H9 (cell line): Measurements from ENCODE around the gene RYR1. TPM values are rescaled to one million over a fixed set of nuclear protein-coding genes. Genes with fewer than 3 reads are reported as not detected.

Experiments
- DNase-seq: peaks from one replicate; pipeline ENCODE4 v3.0.0-alpha.2; 2017
- H2AFZ ChIP-seq: one replicate; pipeline ENCODE4 v1.6.1; 2013; ENCODE audit warnings: mild to moderate bottlenecking, low read length, control low read depth, moderate library complexity
- H2AK5ac ChIP-seq: 2 replicates; pipeline ENCODE4 v1.6.1; 2013; ENCODE audit warnings: low read length, control low read depth, mixed read lengths; ENCODE audit not compliant: insufficient read length
- H2BK120ac ChIP-seq: one replicate; pipeline ENCODE4 v1.6.1; 2013; ENCODE audit warnings: low read depth, mild to moderate bottlenecking, low read length, control low read depth, inconsistent platforms; ENCODE audit not compliant: poor library complexity, severe bottlenecking
- H2BK12ac ChIP-seq: 2 replicates; pipeline ENCODE4 v1.6.1; 2013; ENCODE audit warnings: low read length, control low read depth, mixed read lengths, low read depth; ENCODE audit not compliant: insufficient read length
- H2BK15ac ChIP-seq: 2 replicates; pipeline ENCODE4 v1.6.1; 2013; ENCODE audit warnings: low read depth, low read length, control low read depth
- H2BK20ac ChIP-seq: one replicate; pipeline ENCODE4 v1.6.1; 2013; ENCODE audit warnings: low read depth, mild to moderate bottlenecking, low read length, control low read depth, inconsistent platforms; ENCODE audit not compliant: poor library complexity, severe bottlenecking
- H2BK5ac ChIP-seq: 2 replicates; pipeline ENCODE4 v1.6.1; 2013; ENCODE audit warnings: low read length, control low read depth, mixed read lengths; ENCODE audit not compliant: insufficient read length
- H3K14ac ChIP-seq: 2 replicates; pipeline ENCODE4 v1.6.1; 2013; ENCODE audit warnings: low read length, control low read depth; ENCODE audit not compliant: insufficient read depth
- H3K18ac ChIP-seq: 2 replicates; pipeline ENCODE4 v1.6.1; 2013; ENCODE audit warnings: low read depth, mild to moderate bottlenecking, mixed read lengths, low read length, control low read depth; ENCODE audit not compliant: insufficient read length
- H3K23ac ChIP-seq: 2 replicates; pipeline ENCODE4 v1.6.1; 2013; ENCODE audit warnings: low read length, control low read depth, mixed read lengths, low read depth; ENCODE audit not compliant: insufficient read length
- H3K23me2 ChIP-seq: 2 replicates; pipeline ENCODE4 v1.6.1; 2013; ENCODE audit warnings: low read depth, mild to moderate bottlenecking, mixed read lengths, low read length, control low read depth; ENCODE audit not compliant: insufficient read length, poor library complexity, severe bottlenecking
- H3K27ac ChIP-seq: 2 replicates; pipeline ENCODE4 v1.5.1; 2013; ENCODE audit warnings: low read length, control low read depth, mixed read lengths, low read depth; ENCODE audit not compliant: insufficient read length
- H3K27me3 ChIP-seq: 2 replicates; pipeline ENCODE4 v1.6.1; 2013; ENCODE audit warnings: low read length, control low read depth, inconsistent platforms; ENCODE audit not compliant: insufficient read depth
- H3K4ac ChIP-seq: 2 replicates; pipeline ENCODE4 v1.6.1; 2013; ENCODE audit warnings: low read depth, mild to moderate bottlenecking, control low read depth, inconsistent platforms, low read length, moderate library complexity
- H3K4me1 ChIP-seq: 2 replicates; pipeline ENCODE4 v1.6.1; 2013; ENCODE audit warnings: low read length, control low read depth, inconsistent platforms; ENCODE audit not compliant: insufficient read depth
- H3K4me2 ChIP-seq: 2 replicates; pipeline ENCODE4 v1.6.1; 2013; ENCODE audit warnings: low read length, control low read depth, mixed read lengths; ENCODE audit not compliant: insufficient read length, insufficient read depth
- H3K56ac ChIP-seq: 2 replicates; pipeline ENCODE4 v1.6.1; 2013; ENCODE audit warnings: low read depth, mild to moderate bottlenecking, mixed read lengths, low read length, control low read depth; ENCODE audit not compliant: insufficient read length
- H3K79me1 ChIP-seq: 2 replicates; pipeline ENCODE4 v1.6.1; 2013; ENCODE audit warnings: low read depth, mild to moderate bottlenecking, moderate library complexity, low read length, control low read depth, inconsistent platforms; ENCODE audit not compliant: insufficient read depth, poor library complexity, severe bottlenecking
- H3K79me2 ChIP-seq: 2 replicates; pipeline ENCODE4 v1.6.1; 2013; ENCODE audit warnings: low read length, control low read depth, inconsistent platforms; ENCODE audit not compliant: insufficient read depth
- H3K9ac ChIP-seq: 2 replicates; pipeline ENCODE4 v1.6.1; 2013; ENCODE audit warnings: low read length, control low read depth, mixed read lengths; ENCODE audit not compliant: insufficient read length; ENCODE audit errors: extremely low read depth
- H3K9me3 ChIP-seq: one replicate; pipeline ENCODE4 v1.6.1; 2013; ENCODE audit warnings: low read depth, low read length, inconsistent platforms; ENCODE audit not compliant: control insufficient read depth
- H3T11ph ChIP-seq: one replicate; pipeline ENCODE4 v1.6.1; 2013; ENCODE audit warnings: mild to moderate bottlenecking, low read length, control low read depth, inconsistent platforms
- H4K20me1 ChIP-seq: one replicate; pipeline ENCODE4 v1.6.1; 2013; ENCODE audit not compliant: control insufficient read depth, insufficient read length, insufficient read depth
- H4K5ac ChIP-seq: 2 replicates; pipeline ENCODE4 v1.6.1; 2013; ENCODE audit warnings: low read depth, mild to moderate bottlenecking, mixed read lengths, low read length, control low read depth; ENCODE audit not compliant: insufficient read length
- H4K8ac ChIP-seq: replicated peaks from 2 replicates; pipeline ENCODE4 v1.6.1; 2013; ENCODE audit warnings: low read length, control low read depth, mixed read lengths, low read depth; ENCODE audit not compliant: insufficient read length
- H4K91ac ChIP-seq: 2 replicates; pipeline ENCODE4 v1.6.1; 2013; ENCODE audit warnings: low read depth, mild to moderate bottlenecking, moderate library complexity, mixed read lengths, low read length, control low read depth; ENCODE audit not compliant: insufficient read length
- H3K27ac Mint-ChIP-seq, 3 experiments: 2 replicates in 2 of 3; 3 replicates in 1 of 3; pipeline ENCODE4 v1.8.0; 2020 to 2021; ENCODE audit warnings: mixed read lengths in 3 of 3, mild to moderate bottlenecking in 1 of 3, moderate library complexity in 1 of 3
- H3K27me3 Mint-ChIP-seq: 2 replicates; pipeline ENCODE4 v1.8.0; 2021; ENCODE audit warnings: low read depth, mild to moderate bottlenecking, moderate library complexity, mixed read lengths
- H3K36me3 Mint-ChIP-seq, 3 experiments: 2 replicates in 2 of 3; 3 replicates in 1 of 3; pipeline ENCODE4 v1.8.0; 2020 to 2021; ENCODE audit warnings: low read depth in 3 of 3, mixed read lengths in 3 of 3; ENCODE audit not compliant: insufficient read depth in 1 of 3
- H3K4me1 Mint-ChIP-seq, 2 experiments: 2 replicates each; pipeline ENCODE4 v1.8.0; 2020; ENCODE audit warnings: mixed read lengths in 2 of 2
- H3K4me3 Mint-ChIP-seq, 2 experiments: 2 replicates in 1 of 2; 3 replicates in 1 of 2; pipeline ENCODE4 v1.8.0; 2020 to 2021; ENCODE audit warnings: mild to moderate bottlenecking in 2 of 2, mixed read lengths in 2 of 2, moderate library complexity in 1 of 2
- H3K9me3 Mint-ChIP-seq, 2 experiments: 2 replicates in 1 of 2; 3 replicates in 1 of 2; pipeline ENCODE4 v1.8.0; 2020; ENCODE audit warnings: mild to moderate bottlenecking in 2 of 2, mixed read lengths in 2 of 2, moderate library complexity in 1 of 2
- CTCF ChIP-seq: fragments of 200-600 bp; sonication (generic); conservative IDR thresholded peaks from 3 replicates; pipeline ENCODE4 v1.8.0; 2021; ENCODE audit warnings: antibody characterized with exemption, mild to moderate bottlenecking
- WGBS: extraction: QIAGEN DNeasy Blood & Tissue Kit; methylation state at CpG from one replicate; pipeline ENCODE4 v1.1.7; 2013; ENCODE audit warnings: missing lambda C conversion rate, low lambda C conversion rate, mixed read lengths; ENCODE audit not compliant: insufficient read length; ENCODE audit errors: extremely low coverage; 5-methylcytosine and 5-hydroxymethylcytosine counted together
- total RNA-seq: library from RNA; stranded (reverse); gene quantifications from 2 replicates; pipeline ENCODE4 v1.2.1, GENCODE V29; 2021

The RYR1 gene
- total RNA-seq, 1 experiment from 2014 or later = 8.9 TPM

- Histone ChIP-seq H2BK120ac (no peak overlapping the region), H3K27ac (no peak overlapping the region), H3K18ac (no peak overlapping the region), H3K9me3 (no peaks in the 10 kb centered on the region), H3K56ac (no peak overlapping the region), H3K79me2 (no peaks in the 10 kb centered on the region), H3K23me2 (no peaks in the 10 kb centered on the region), H3K4ac (no peak overlapping the region), H2BK12ac (no peak overlapping the region), H4K20me1 (no peaks in the 10 kb centered on the region), H3K27me3 (no peaks in the 10 kb centered on the region), H3K14ac (no peak overlapping the region), H4K8ac (no peak overlapping the region), H4K5ac (no peak overlapping the region), H3T11ph (no peak overlapping the region), H2BK5ac (no peak overlapping the region), H2BK20ac (no peak overlapping the region), H2AFZ (no peak overlapping the region), H4K91ac (no peak overlapping the region), H2BK15ac (no peak overlapping the region), H3K9ac (peak overlapping the region; percentile 37), H2AK5ac (no peak overlapping the region), H3K4me1 (no peaks in the 10 kb centered on the region; the same call in 1 of the 2 replicates), H3K23ac (no peak overlapping the region), H3K4me2 (no peak overlapping the region), H3K79me1 (no peaks in the 10 kb centered on the region)
- no peak overlapping the region for H3K4me3 Mint-ChIP-seq
- H3K27me3 Mint-ChIP-seq = no peaks in the 10 kb centered on the region; the same call in 1 of the 2 replicates
- H3K36me3 Mint-ChIP-seq = peaks cover 50 to 61% (median 54%) of the 10 kb centered on the region in 3 experiments
- peaks cover 13 to 16% of the 10 kb centered on the region in 2 experiments for H3K4me1 Mint-ChIP-seq
- peak overlapping the region; percentile 27 to 78 (median 63); a peak in 6 of 7 replicates for H3K27ac Mint-ChIP-seq
- no peaks in the 10 kb centered on the region for H3K9me3 Mint-ChIP-seq
- no CpG with 5 or more reads among the region's 4 CpGs for WGBS
- DNase-seq = no peak
- no peak for TF ChIP-seq CTCF
Measured at GRCh38 chr19:38497907-38498306, 64.4 kb downstream of the RYR1 start.
